ENCODE measurements around the gene RELB.

DNA sequence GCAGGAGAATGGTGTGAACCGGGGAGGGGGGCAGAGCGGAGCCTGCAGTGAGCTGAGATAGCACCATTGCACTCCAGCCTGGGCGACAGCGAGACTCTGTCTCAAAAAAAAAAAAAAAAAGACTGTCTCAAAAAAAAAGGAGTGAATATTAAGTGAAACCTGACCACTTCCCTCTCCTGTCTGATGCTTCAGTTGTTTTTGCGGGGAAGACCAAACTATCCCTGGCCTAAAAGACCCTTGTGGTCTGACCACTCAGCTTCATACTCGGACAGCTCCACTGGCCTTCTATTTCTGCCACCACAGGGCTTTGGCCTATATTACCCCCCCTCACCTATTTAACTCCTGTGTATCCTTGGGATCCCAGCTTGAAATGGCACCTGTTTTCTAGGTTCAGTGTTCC lies 39.9 kb downstream of the RELB start:
- TF ChIP-seq, protein P1, sequence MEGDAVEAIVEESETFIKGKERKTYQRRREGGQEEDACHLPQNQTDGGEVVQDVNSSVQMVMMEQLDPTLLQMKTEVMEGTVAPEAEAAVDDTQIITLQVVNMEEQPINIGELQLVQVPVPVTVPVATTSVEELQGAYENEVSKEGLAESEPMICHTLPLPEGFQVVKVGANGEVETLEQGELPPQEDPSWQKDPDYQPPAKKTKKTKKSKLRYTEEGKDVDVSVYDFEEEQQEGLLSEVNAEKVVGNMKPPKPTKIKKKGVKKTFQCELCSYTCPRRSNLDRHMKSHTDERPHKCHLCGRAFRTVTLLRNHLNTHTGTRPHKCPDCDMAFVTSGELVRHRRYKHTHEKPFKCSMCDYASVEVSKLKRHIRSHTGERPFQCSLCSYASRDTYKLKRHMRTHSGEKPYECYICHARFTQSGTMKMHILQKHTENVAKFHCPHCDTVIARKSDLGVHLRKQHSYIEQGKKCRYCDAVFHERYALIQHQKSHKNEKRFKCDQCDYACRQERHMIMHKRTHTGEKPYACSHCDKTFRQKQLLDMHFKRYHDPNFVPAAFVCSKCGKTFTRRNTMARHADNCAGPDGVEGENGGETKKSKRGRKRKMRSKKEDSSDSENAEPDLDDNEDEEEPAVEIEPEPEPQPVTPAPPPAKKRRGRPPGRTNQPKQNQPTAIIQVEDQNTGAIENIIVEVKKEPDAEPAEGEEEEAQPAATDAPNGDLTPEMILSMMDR (IDR thresholded peaks at IDR 0.05): no peak
- TF ChIP-seq POLR2A (IDR thresholded peaks at IDR 0.05) (no peak), POLR2AphosphoS5 (IDR thresholded peaks at IDR 0.05; ENCODE audit: insufficient read depth in 1 of 2, low read depth in 1 of 2) (no peak)

Measured in vagina (tissue), 2 donors.